GM12878 (cell line): Measurements from ENCODE around the gene BICRA. TPM values are rescaled to one million over a fixed set of nuclear protein-coding genes. Genes with fewer than 3 reads are reported as not detected.

Source experiments
- BHLHE40 ChIP-seq, 2 experiments: fragments of 450-650 bp in 1 of 2; IDR thresholded peaks; 2 replicates each; pipeline ENCODE4 v1.6.1; 2011 to 2017; ENCODE audit warnings: low read depth in 2 of 2, borderline replicate concordance in 1 of 2, improper control_type of control experiment in 1 of 2, low read length in 1 of 2, mild to moderate bottlenecking in 1 of 2
- BMI1 ChIP-seq: fragments of 450-650 bp; IDR thresholded peaks from 2 replicates; pipeline ENCODE4 v1.6.1; 2016; ENCODE audit warnings: mild to moderate bottlenecking, moderate library complexity, borderline replicate concordance
- BRCA1 ChIP-seq: IDR thresholded peaks from 2 replicates; pipeline ENCODE4 v1.6.1; 2011; ENCODE audit warnings: low read depth, low read length, improper control_type of control experiment
- FOS ChIP-seq: IDR thresholded peaks from 3 replicates; pipeline ENCODE4 v1.6.1; 2011; ENCODE audit warnings: borderline replicate concordance; ENCODE audit not compliant: insufficient read length; ENCODE audit errors: extremely low read depth
- FOXM1 ChIP-seq: IDR thresholded peaks from 2 replicates; pipeline ENCODE4 v1.6.1; 2012; ENCODE audit warnings: low read depth, mild to moderate bottlenecking, inconsistent platforms, low read length, moderate library complexity
- IKZF1 ChIP-seq: fragments of 450-650 bp; conservative IDR thresholded peaks from 2 replicates; pipeline ENCODE4 v1.6.1; 2017; ENCODE audit warnings: antibody characterized with exemption, mild to moderate bottlenecking
- MTA2 ChIP-seq: fragments of 450-650 bp; IDR thresholded peaks from 2 replicates; pipeline ENCODE4 v1.6.1; 2016; ENCODE audit warnings: low read depth, mild to moderate bottlenecking, moderate library complexity
- MTA3 ChIP-seq: IDR thresholded peaks from 2 replicates; pipeline ENCODE4 v1.6.1; 2012; ENCODE audit warnings: low read length, inconsistent platforms, borderline replicate concordance
- NRF1 ChIP-seq: conservative IDR thresholded peaks from 2 replicates; pipeline ENCODE4 v1.6.1; 2011; ENCODE audit warnings: mild to moderate bottlenecking, low read depth, low read length, improper control_type of control experiment
- PAX5 ChIP-seq: IDR thresholded peaks from 2 replicates; pipeline ENCODE4 v1.6.1; 2011; ENCODE audit warnings: low read depth, low read length, borderline replicate concordance
- PML ChIP-seq: IDR thresholded peaks from 2 replicates; pipeline ENCODE4 v1.6.1; 2012; ENCODE audit warnings: low read length, inconsistent platforms
- RAD51 ChIP-seq: fragments of 450-650 bp; IDR thresholded peaks from 2 replicates; pipeline ENCODE4 v1.6.1; 2016; ENCODE audit warnings: moderate library complexity, mild to moderate bottlenecking, inconsistent platforms
- RB1 ChIP-seq: fragments of 450-650 bp; formaldehyde crosslinking; IDR thresholded peaks from 2 replicates; pipeline ENCODE4 v1.6.1; 2017; ENCODE audit warnings: mild to moderate bottlenecking, borderline replicate concordance
- RFX5 ChIP-seq: IDR thresholded peaks from 2 replicates; pipeline ENCODE4 v1.6.1; 2011; ENCODE audit warnings: low read depth, low read length, improper control_type of control experiment
- SMAD1 ChIP-seq: fragments of 450-650 bp; IDR thresholded peaks from 2 replicates; pipeline ENCODE4 v1.6.1; 2018; ENCODE audit warnings: mild to moderate bottlenecking, low read depth; ENCODE audit not compliant: partially characterized antibody
- SUZ12 ChIP-seq: fragments of 200-600 bp; sonication (generic); IDR thresholded peaks from one replicate; pipeline ENCODE4 v1.6.1; 2018; ENCODE audit warnings: antibody characterized with exemption, mild to moderate bottlenecking; ENCODE audit not compliant: unreplicated experiment
- TCF12 ChIP-seq: IDR thresholded peaks from 2 replicates; pipeline ENCODE4 v1.6.1; 2011; ENCODE audit warnings: low read depth, mild to moderate bottlenecking, low read length
- TCF3 ChIP-seq: IDR thresholded peaks from 2 replicates; pipeline ENCODE4 v1.6.1; 2012; ENCODE audit warnings: low read depth, mild to moderate bottlenecking, low read length, borderline replicate concordance; ENCODE audit not compliant: insufficient read depth
- polyA plus RNA-seq, 11 experiments: library from polyadenylated mRNA; depleted of rRNA in 4 of 11; unstranded in 6 of 11; stranded (reverse) in 5 of 11; fragments of >200 nt; fragmentation: Nextera tagmentation in 4 of 11; fragmentation: Illumina TruSeq in 1 of 11; extraction: Ambion mirVana in 4 of 11; extraction: Trizol in 1 of 11; gene quantifications; 1 replicate in 1 of 11; 2 replicates in 10 of 11; pipeline versions ENCODE4 v1.2.1 to v1.2.3, GENCODE V29; 2011 to 2016; ENCODE audit warnings: inconsistent platforms in 2 of 11, missing spikeins in 2 of 11, low read depth in 1 of 11
- total RNA-seq, 4 experiments: library from RNA; depleted of rRNA in 3 of 4; stranded (reverse); fragments of >200 nt in 3 of 4; fragmentation: Illumina TruSeq in 1 of 4; extraction: Trizol in 1 of 4; gene quantifications; 2 replicates each; pipeline versions ENCODE4 v1.2.1 to v1.2.3, GENCODE V29; 2013 to 2021
- TF ChIP-seq, protein P1 (sequence below): IDR thresholded peaks from 2 replicates; pipeline ENCODE4 v1.6.1; 2011; ENCODE audit warnings: mild to moderate bottlenecking, low read depth, low read length, moderate library complexity; ENCODE audit not compliant: insufficient replicate concordance
- TF ChIP-seq, protein P2 (sequence below): fragments of 450-650 bp; IDR thresholded peaks from 2 replicates; pipeline ENCODE4 v1.6.1; 2017; ENCODE audit warnings: borderline replicate concordance
- TF ChIP-seq, protein P3 (sequence below): fragments of 450-650 bp; formaldehyde crosslinking; IDR thresholded peaks from 2 replicates; pipeline ENCODE4 v1.4.0; 2020; ENCODE audit warnings: mild to moderate bottlenecking, moderate library complexity
- TF ChIP-seq, protein P4 (sequence below): IDR thresholded peaks from 2 replicates; pipeline ENCODE4 v1.6.1; 2012; ENCODE audit warnings: low read depth, low read length, improper control_type of control experiment

Gene BICRA
- total and polyA plus RNA-seq, 10 of the 15 experiments (the other 5 are each of a cell fraction or from before 2014, with no cell fraction given), result 0.11 to 15.3 (median 1.3) TPM

DNA sequence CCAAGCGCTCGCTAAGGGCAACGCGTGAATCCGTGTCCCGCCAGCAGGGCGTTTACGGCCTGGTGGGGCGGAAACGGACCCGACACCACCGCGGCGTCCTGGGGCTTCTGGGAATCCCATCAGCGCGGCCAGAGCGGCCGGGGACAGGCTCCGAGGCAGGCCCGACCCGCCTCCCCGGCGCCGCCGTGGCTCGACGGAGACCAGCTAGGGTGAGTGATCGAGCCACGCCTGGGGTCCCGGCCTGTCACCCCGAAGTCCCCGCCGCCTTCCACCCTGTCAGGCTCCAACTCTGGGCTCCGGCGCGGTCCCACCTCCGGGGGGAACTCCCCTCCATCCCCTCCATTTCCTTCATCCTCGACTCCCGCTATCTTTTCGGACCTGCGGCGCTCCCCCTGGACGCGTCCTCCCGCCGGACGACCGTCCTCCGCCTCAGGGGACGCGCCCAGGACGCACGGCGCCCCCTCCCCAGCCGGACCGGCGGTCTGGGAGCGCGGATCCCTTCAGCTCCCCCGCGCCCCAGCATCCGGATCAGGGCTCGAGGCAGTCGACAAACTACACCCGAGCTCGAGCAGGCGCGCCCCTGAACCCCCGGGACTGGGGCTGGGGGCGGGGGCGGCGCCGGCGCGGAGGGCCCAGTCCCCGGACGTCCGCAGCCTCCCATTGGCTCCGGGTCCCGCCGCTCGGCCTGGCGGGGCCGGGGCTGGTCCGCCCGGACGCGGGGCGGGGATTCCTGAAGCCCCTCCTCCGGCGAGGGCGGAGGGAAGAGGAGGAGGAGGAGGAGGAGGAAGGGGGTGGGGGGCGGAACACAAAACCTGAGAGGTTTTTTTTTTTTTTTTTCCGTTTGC is 638 bp upstream of the BICRA start (continued):
- TF ChIP-seq MTA2 (no peak), NRF1 (0 out of 2 replicates have a peak, but pooled peaks have one; percentile 16), TCF3 (0 out of 2 replicates have a peak, but pooled peaks have one; percentile 10), BHLHE40 (IDR thresholded peaks at IDR 0.05; ENCODE audit: borderline replicate concordance in 1 of 2, low read depth in 2 of 2, low read length in 1 of 2) (peak in 1 of 2 experiments; percentile 12; a peak in 1 of 4 replicates), FOXM1 (no peak), RB1 (peak; percentile 82; the same call in 1 of the 2 replicates), FOS (peak; percentile 28), RAD51 (no peak), SMAD1 (no peak), PML (peak; percentile 62; the same call in 1 of the 2 replicates), MTA3 (no peak), TCF12 (0 out of 2 replicates have a peak, but pooled peaks have one; percentile 5), RFX5 (no peak), IKZF1 (peak; percentile 67), BRCA1 (no peak), BMI1 (no peak), PAX5 (no peak), SUZ12 (no peak)
- TF ChIP-seq, protein P1, sequence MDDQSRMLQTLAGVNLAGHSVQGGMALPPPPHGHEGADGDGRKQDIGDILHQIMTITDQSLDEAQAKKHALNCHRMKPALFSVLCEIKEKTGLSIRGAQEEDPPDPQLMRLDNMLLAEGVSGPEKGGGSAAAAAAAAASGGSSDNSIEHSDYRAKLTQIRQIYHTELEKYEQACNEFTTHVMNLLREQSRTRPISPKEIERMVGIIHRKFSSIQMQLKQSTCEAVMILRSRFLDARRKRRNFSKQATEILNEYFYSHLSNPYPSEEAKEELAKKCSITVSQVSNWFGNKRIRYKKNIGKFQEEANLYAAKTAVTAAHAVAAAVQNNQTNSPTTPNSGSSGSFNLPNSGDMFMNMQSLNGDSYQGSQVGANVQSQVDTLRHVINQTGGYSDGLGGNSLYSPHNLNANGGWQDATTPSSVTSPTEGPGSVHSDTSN, result peak; percentile 97
- TF ChIP-seq, protein P2, sequence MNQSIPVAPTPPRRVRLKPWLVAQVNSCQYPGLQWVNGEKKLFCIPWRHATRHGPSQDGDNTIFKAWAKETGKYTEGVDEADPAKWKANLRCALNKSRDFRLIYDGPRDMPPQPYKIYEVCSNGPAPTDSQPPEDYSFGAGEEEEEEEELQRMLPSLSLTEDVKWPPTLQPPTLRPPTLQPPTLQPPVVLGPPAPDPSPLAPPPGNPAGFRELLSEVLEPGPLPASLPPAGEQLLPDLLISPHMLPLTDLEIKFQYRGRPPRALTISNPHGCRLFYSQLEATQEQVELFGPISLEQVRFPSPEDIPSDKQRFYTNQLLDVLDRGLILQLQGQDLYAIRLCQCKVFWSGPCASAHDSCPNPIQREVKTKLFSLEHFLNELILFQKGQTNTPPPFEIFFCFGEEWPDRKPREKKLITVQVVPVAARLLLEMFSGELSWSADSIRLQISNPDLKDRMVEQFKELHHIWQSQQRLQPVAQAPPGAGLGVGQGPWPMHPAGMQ, result no peak
- TF ChIP-seq, protein P3, sequence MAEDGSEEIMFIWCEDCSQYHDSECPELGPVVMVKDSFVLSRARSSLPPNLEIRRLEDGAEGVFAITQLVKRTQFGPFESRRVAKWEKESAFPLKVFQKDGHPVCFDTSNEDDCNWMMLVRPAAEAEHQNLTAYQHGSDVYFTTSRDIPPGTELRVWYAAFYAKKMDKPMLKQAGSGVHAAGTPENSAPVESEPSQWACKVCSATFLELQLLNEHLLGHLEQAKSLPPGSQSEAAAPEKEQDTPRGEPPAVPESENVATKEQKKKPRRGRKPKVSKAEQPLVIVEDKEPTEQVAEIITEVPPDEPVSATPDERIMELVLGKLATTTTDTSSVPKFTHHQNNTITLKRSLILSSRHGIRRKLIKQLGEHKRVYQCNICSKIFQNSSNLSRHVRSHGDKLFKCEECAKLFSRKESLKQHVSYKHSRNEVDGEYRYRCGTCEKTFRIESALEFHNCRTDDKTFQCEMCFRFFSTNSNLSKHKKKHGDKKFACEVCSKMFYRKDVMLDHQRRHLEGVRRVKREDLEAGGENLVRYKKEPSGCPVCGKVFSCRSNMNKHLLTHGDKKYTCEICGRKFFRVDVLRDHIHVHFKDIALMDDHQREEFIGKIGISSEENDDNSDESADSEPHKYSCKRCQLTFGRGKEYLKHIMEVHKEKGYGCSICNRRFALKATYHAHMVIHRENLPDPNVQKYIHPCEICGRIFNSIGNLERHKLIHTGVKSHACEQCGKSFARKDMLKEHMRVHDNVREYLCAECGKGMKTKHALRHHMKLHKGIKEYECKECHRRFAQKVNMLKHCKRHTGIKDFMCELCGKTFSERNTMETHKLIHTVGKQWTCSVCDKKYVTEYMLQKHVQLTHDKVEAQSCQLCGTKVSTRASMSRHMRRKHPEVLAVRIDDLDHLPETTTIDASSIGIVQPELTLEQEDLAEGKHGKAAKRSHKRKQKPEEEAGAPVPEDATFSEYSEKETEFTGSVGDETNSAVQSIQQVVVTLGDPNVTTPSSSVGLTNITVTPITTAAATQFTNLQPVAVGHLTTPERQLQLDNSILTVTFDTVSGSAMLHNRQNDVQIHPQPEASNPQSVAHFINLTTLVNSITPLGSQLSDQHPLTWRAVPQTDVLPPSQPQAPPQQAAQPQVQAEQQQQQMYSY (CRISPR knock-in tag), result no peak
- TF ChIP-seq, protein P4, sequence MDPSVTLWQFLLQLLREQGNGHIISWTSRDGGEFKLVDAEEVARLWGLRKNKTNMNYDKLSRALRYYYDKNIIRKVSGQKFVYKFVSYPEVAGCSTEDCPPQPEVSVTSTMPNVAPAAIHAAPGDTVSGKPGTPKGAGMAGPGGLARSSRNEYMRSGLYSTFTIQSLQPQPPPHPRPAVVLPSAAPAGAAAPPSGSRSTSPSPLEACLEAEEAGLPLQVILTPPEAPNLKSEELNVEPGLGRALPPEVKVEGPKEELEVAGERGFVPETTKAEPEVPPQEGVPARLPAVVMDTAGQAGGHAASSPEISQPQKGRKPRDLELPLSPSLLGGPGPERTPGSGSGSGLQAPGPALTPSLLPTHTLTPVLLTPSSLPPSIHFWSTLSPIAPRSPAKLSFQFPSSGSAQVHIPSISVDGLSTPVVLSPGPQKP, result no peak; the same call in 1 of the 2 replicates
